Type B pancreatic cell (in vitro differentiated cells): ENCODE data around the gene OSBP2. TPM values are rescaled to one million over a fixed set of nuclear protein-coding genes. Genes with fewer than 3 reads are reported as not detected.

Experiments used
- DNase-seq: peaks from one replicate; pipeline ENCODE4 v3.0.0; 2021; ENCODE audit warnings: mixed read lengths; ENCODE audit not compliant: unreplicated experiment; ENCODE audit errors: extremely low spot score
- H3K27ac Mint-ChIP-seq: 2 replicates; pipeline ENCODE4 v1.8.0; 2021; ENCODE audit warnings: mild to moderate bottlenecking, mixed read lengths
- H3K27me3 Mint-ChIP-seq: 2 replicates; pipeline ENCODE4 v1.8.0; 2021; ENCODE audit warnings: mixed read lengths
- H3K36me3 Mint-ChIP-seq: 2 replicates; pipeline ENCODE4 v1.8.0; 2021; ENCODE audit warnings: mixed read lengths
- H3K4me1 Mint-ChIP-seq: one replicate; pipeline ENCODE4 v1.8.0; 2021; ENCODE audit warnings: mixed read lengths; ENCODE audit not compliant: unreplicated experiment
- H3K4me3 Mint-ChIP-seq: 2 replicates; pipeline ENCODE4 v1.8.0; 2021; ENCODE audit warnings: mild to moderate bottlenecking, mixed read lengths
- H3K9me3 Mint-ChIP-seq: 2 replicates; pipeline ENCODE4 v1.8.0; 2021; ENCODE audit warnings: mixed read lengths
- total RNA-seq: library from RNA; stranded (reverse); gene quantifications from 2 replicates; pipeline ENCODE4 v1.2.1, GENCODE V29; 2021; ENCODE audit warnings: low replicate concordance
- TF ChIP-seq, protein P1 (sequence below): fragments of 200-600 bp; sonication (generic); conservative IDR thresholded peaks from 2 replicates; pipeline ENCODE4 v1.5.0; 2021; ENCODE audit warnings: antibody characterized with exemption, mild to moderate bottlenecking

OSBP2 gene
- total RNA-seq, 1 donor from 2014 or later, result 8.1 TPM

DNA sequence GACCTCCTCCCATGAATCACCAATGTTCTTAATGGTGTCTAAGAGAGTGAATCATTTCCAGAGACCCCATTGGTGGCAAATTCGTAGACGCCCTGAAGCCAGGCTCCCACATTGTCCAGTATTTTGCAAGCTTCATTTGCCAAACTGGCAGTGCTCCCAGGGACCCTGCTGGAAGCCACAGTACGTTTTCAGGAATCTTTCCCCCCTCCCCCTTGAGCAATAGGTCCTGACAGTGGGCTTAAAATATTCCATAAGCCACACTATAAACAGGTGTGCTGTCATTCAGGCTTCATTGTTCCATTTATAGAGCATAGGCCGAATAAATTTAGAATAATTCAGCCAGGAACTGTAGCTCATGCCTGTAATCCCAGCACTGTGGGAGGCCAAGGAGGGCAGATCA, 148.6 kb downstream of the OSBP2 start:
- H3K9me3 Mint-ChIP-seq, result no peaks in the 10 kb centered on the region
- no peak overlapping the region for H3K27ac Mint-ChIP-seq
- no peaks in the 10 kb centered on the region for H3K36me3 Mint-ChIP-seq
- TF ChIP-seq, protein P1, sequence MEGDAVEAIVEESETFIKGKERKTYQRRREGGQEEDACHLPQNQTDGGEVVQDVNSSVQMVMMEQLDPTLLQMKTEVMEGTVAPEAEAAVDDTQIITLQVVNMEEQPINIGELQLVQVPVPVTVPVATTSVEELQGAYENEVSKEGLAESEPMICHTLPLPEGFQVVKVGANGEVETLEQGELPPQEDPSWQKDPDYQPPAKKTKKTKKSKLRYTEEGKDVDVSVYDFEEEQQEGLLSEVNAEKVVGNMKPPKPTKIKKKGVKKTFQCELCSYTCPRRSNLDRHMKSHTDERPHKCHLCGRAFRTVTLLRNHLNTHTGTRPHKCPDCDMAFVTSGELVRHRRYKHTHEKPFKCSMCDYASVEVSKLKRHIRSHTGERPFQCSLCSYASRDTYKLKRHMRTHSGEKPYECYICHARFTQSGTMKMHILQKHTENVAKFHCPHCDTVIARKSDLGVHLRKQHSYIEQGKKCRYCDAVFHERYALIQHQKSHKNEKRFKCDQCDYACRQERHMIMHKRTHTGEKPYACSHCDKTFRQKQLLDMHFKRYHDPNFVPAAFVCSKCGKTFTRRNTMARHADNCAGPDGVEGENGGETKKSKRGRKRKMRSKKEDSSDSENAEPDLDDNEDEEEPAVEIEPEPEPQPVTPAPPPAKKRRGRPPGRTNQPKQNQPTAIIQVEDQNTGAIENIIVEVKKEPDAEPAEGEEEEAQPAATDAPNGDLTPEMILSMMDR, result no peak
- DNase-seq, result peak; percentile 8
- no peaks in the 10 kb centered on the region for H3K4me1 Mint-ChIP-seq
- no peak overlapping the region for H3K4me3 Mint-ChIP-seq
- H3K27me3 Mint-ChIP-seq, result no peaks in the 10 kb centered on the region

DNA sequence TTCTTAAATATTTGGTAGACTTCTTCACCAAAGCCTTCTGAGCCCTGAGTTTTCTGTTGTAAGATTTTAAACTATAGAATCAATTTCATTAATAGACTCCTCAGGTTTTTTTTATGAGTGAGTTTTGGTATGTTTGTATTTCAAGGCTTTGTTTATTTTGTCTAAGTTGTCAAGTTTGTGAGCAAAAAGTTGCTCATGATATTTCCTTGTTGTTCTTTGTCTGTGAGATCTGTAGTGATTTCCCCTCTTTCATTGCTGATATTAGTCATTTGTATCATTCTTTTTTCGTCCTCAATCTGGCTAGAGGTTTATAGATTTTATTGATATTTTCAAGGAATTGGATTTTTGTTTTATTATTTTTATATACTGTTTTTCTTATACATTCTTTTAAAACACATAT, 152.9 kb downstream of the OSBP2 start:
- TF ChIP-seq, protein P1, result no peak
- Mint-ChIP-seq H3K27me3 (peaks cover 2% of the 10 kb centered on the region), H3K4me3 (no peak overlapping the region), H3K9me3 (no peaks in the 10 kb centered on the region), H3K4me1 (no peaks in the 10 kb centered on the region), H3K27ac (no peak overlapping the region), H3K36me3 (no peaks in the 10 kb centered on the region)
- no peak for DNase-seq

DNA sequence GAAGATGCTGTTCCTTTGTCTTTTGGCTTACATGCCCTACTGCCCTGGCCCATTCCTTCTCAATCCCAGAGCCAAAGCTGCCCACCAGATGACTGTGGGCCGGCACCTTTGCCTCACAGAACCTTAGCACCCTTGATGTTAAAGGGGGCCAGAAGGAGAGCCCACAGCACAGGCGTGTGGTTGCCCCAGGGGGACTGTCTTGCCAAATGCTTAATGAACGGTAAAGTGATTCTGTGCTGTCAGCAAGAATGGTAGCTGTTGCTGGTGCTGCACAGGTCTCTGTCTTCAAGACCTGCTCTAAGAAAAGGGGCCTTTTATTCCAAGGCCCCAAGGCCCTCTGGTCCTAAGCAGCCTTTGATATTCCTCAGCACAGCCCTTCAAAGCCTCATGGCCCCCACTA, 160.6 kb downstream of the OSBP2 start:
- no peaks in the 10 kb centered on the region for H3K27me3 Mint-ChIP-seq
- H3K36me3 Mint-ChIP-seq, result no peaks in the 10 kb centered on the region
- TF ChIP-seq, protein P1, result no peak
- H3K4me1 Mint-ChIP-seq, result no peaks in the 10 kb centered on the region
- no peaks in the 10 kb centered on the region for H3K9me3 Mint-ChIP-seq
- no peak overlapping the region for H3K4me3 Mint-ChIP-seq
- no peak for DNase-seq
- H3K27ac Mint-ChIP-seq, result no peak overlapping the region

DNA sequence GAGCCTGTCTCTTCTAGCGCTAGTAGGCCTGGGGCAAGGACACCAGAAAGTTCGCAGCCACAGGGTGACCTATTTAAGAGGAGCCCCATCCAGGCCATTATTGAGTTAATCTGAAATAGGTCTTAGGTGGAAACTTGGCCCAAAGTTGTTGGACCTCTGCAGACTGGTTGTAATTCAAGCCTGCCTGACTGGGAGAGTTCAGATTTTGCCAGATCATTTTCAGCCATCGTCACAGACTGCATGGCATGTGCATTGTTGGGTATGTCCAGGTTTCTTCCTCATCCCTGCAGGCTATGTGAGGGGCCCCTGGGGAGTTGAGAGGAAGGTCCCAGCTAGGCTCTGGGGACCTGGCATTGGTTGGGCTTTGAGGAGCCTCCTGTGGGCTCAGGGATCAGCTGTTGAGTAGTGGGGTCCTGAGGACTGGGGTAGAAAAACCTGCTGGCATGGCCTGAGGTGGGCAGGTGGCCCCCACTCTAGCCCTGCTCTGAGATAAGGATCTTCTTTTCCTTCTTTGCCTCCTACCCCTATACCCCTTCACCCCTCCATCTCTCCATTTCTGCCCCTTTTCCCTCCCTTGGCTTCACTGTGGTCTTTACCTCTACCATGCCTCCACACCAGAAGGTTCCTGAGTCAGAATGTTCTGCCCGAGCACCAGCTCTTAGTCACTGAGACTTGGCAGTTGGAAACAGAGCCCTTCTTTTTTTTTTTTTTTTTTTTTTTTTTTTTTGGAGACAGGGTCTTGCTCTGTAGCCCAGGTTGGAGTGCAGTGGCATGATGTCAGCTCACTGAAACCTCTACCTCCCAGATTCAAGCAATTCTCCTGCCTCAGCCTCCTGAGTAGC, 161.2 kb downstream of the OSBP2 start:
- H3K36me3 Mint-ChIP-seq, result no peaks in the 10 kb centered on the region
- no peak overlapping the region for H3K4me3 Mint-ChIP-seq
- peak; percentile 37 for DNase-seq
- no peaks in the 10 kb centered on the region for H3K9me3 Mint-ChIP-seq
- H3K4me1 Mint-ChIP-seq, result peaks cover under 1% of the 10 kb centered on the region
- no peak overlapping the region for H3K27ac Mint-ChIP-seq
- no peaks in the 10 kb centered on the region for H3K27me3 Mint-ChIP-seq
- TF ChIP-seq, protein P1, result no peak

DNA sequence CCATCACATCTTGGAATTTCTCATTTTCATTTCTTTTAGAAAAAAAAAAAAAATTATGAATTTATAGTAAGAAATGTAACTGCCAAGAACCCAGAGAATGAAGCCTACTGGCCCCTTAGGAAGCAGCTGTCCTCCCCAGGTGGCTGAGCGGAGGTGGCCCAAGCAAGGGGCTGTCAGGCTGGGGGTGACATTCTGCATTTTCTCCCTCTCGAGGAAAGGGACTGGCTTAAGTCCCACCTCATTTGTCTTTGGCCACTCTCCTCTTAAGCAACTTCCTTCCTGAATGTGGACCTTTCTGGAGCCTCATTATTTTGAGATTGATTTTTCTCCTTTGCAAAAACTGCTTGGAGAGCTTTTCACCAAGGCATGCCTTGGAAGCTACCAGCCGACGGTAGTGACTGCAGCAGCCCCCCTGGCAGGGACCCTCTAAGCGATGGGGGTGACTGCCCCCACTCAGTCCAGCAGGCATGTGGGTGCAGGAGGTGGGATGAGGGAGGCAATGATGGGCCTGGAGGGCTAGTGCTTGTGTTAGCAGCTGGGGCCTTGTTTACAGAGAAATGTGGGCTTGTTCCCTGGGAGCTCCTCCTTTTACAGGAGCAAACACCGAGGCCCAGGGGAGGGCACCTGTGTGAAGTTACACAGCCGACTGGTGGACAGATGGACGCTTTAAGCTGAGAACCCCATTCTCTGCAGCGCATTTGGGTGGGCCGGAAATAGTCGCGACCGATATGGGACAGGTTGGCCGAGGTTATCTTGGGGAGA, 162.2 kb downstream of the OSBP2 start:
- H3K4me1 Mint-ChIP-seq, result peaks cover 4% of the 10 kb centered on the region
- no peaks in the 10 kb centered on the region for H3K36me3 Mint-ChIP-seq
- no peak overlapping the region for H3K4me3 Mint-ChIP-seq
- no peaks in the 10 kb centered on the region for H3K27me3 Mint-ChIP-seq
- TF ChIP-seq, protein P1, result no peak
- peak; percentile 34 for DNase-seq
- no peaks in the 10 kb centered on the region for H3K9me3 Mint-ChIP-seq
- no peak overlapping the region for H3K27ac Mint-ChIP-seq
